ENCODE results near the gene ESYT3.

The ESYT3 gene

GRCh38 chr3:138405486-138405885 lies 28.9 kb upstream of the ESYT3 start:
- Histone ChIP-seq H3K36me3 (ENCODE audit: insufficient read depth) (no peaks in the 10 kb centered on the region), H2AFZ (ENCODE audit: low read depth) (no peak overlapping the region), H4K20me1 (ENCODE audit: insufficient read depth) (no peaks in the 10 kb centered on the region), H3K4me3 (IDR thresholded peaks at IDR 0.05; ENCODE audit: insufficient read depth, low read depth, low read length) (no peak overlapping the region), H3K27me3 (ENCODE audit: insufficient read depth, low read depth) (no peaks in the 10 kb centered on the region), H3K4me2 (no peak overlapping the region), H3K27ac (no peak overlapping the region), H3K9ac (no peak overlapping the region), H3K4me1 (ENCODE audit: low read depth, poor library complexity, severe bottlenecking) (no peaks in the 10 kb centered on the region), H3K79me2 (ENCODE audit: insufficient read depth, low read depth) (no peaks in the 10 kb centered on the region)
- TF ChIP-seq, protein P1, sequence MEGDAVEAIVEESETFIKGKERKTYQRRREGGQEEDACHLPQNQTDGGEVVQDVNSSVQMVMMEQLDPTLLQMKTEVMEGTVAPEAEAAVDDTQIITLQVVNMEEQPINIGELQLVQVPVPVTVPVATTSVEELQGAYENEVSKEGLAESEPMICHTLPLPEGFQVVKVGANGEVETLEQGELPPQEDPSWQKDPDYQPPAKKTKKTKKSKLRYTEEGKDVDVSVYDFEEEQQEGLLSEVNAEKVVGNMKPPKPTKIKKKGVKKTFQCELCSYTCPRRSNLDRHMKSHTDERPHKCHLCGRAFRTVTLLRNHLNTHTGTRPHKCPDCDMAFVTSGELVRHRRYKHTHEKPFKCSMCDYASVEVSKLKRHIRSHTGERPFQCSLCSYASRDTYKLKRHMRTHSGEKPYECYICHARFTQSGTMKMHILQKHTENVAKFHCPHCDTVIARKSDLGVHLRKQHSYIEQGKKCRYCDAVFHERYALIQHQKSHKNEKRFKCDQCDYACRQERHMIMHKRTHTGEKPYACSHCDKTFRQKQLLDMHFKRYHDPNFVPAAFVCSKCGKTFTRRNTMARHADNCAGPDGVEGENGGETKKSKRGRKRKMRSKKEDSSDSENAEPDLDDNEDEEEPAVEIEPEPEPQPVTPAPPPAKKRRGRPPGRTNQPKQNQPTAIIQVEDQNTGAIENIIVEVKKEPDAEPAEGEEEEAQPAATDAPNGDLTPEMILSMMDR (conservative IDR thresholded peaks at IDR 0.05; ENCODE audit: low read depth, low read length) = no peak

DNA sequence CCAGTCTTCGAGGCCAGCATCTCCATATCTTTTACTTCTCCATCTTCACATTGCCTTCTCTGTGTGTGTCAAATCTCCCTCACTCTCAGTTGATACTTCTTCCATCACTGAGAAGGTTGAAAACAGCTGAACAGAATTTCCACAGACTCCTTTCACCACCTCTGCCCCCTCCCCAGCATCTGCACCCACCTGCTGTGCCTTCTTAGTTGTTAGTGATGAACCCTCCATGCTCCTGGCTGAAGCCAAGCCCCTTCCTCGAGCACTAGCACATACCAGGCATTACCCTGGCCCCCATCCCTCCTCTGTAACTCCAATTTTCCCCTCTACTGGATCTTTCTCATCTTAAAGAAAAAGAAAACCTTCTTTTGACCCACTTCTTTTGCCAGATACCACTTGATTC lies 27.8 kb upstream of the ESYT3 start:
- no peaks in the 10 kb centered on the region for H4K20me1 ChIP-seq (ENCODE audit: insufficient read depth)
- TF ChIP-seq, protein P1 (conservative IDR thresholded peaks at IDR 0.05; ENCODE audit: low read depth, low read length) = no peak
- H3K4me1 ChIP-seq (ENCODE audit: low read depth, poor library complexity, severe bottlenecking) = no peaks in the 10 kb centered on the region
- H2AFZ ChIP-seq (ENCODE audit: low read depth) = no peak overlapping the region
- no peak overlapping the region for H3K9ac ChIP-seq
- H3K79me2 ChIP-seq (ENCODE audit: insufficient read depth, low read depth) = no peaks in the 10 kb centered on the region
- H3K4me2 ChIP-seq = no peak overlapping the region
- no peaks in the 10 kb centered on the region for H3K27me3 ChIP-seq (ENCODE audit: insufficient read depth, low read depth)
- no peak overlapping the region for H3K4me3 ChIP-seq (IDR thresholded peaks at IDR 0.05; ENCODE audit: insufficient read depth, low read depth, low read length)
- no peaks in the 10 kb centered on the region for H3K36me3 ChIP-seq (ENCODE audit: insufficient read depth)
- no peak overlapping the region for H3K27ac ChIP-seq

DNA sequence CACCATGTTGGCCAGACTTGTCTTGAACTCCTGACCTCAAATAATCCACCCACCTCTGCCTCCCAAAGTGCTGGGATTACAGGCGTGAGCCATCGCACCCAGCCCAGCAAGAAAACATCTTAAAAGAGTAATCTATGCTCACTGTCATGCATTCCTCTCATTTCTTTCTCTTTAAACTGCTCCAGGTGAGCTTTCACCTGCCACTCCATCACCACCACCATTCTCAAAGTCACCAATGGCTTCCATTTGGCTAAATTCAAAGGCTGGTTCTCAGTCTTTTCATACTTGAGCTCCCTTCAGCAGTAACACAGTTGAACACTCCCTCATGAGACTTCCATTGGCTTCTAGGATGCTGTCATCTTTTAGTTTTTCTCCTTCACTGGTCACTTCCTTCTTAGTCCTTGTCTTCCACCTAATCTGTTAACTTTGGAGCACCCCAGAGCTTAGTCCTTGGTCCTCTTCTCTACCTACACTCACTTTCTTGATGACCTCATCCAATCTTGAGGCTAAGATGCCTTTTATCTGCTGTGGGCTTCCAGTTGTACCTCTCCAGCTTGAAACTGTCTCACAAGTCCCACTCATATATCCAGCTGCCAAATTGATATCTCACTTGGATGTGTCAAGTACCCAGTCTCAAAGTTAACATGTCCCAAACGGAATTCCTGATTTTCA lies 27.0 kb upstream of the ESYT3 start:
- H3K4me3 ChIP-seq (IDR thresholded peaks at IDR 0.05; ENCODE audit: insufficient read depth, low read depth, low read length) = no peak overlapping the region
- no peak overlapping the region for H3K9ac ChIP-seq
- H3K79me2 ChIP-seq (ENCODE audit: insufficient read depth, low read depth) = no peaks in the 10 kb centered on the region
- H3K4me2 ChIP-seq = no peak overlapping the region
- H4K20me1 ChIP-seq (ENCODE audit: insufficient read depth) = no peaks in the 10 kb centered on the region
- no peak overlapping the region for H3K27ac ChIP-seq
- H3K4me1 ChIP-seq (ENCODE audit: low read depth, poor library complexity, severe bottlenecking) = no peaks in the 10 kb centered on the region
- TF ChIP-seq, protein P1 (conservative IDR thresholded peaks at IDR 0.05; ENCODE audit: low read depth, low read length) = no peak
- no peak overlapping the region for H2AFZ ChIP-seq (ENCODE audit: low read depth)
- H3K27me3 ChIP-seq (ENCODE audit: insufficient read depth, low read depth) = no peaks in the 10 kb centered on the region
- H3K36me3 ChIP-seq (ENCODE audit: insufficient read depth) = no peaks in the 10 kb centered on the region

DNA sequence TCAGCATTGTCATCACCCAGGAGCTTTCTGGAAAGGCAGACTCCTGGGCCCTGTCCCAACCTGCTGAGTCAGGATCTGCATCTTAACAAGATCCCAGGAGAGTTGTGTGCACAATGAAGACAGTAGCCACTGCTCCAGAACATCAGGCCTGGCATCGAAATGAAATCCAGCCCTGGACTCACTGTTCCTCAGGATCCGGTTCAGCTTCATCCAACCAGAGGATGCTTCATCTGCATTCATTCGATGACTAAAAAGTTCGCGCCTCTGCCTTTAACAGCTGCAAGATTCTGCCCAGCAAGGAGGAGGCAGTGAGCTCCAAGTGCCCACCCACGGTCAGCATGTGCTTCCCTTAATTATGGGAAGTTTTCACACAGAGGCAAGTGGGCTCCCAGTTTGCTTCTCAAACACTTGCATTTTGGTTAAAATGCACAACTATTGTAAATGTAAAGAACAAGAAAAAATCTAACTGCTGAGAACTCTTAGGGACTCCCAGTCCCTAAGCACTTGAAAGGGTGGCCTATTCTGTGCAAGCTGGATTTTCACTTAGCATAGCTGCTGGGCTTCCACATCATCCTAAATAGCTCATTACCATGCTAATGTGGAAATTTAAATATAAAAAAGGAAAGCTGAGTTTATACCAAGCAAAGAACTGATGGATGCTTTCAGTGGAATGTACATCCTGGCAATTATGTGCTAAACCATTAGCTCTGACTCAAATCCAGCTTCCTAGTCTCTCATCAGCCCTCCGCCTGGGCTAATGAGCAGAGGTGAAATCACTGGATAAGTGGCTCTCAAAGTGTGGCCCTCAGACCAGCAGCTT lies 25.5 kb upstream of the ESYT3 start:
- no peak overlapping the region for H3K4me3 ChIP-seq (IDR thresholded peaks at IDR 0.05; ENCODE audit: insufficient read depth, low read depth, low read length)
- no peak overlapping the region for H3K4me2 ChIP-seq
- no peak overlapping the region for H2AFZ ChIP-seq (ENCODE audit: low read depth)
- H3K4me1 ChIP-seq (ENCODE audit: low read depth, poor library complexity, severe bottlenecking) = no peaks in the 10 kb centered on the region
- H3K9ac ChIP-seq = no peak overlapping the region
- TF ChIP-seq, protein P1 (conservative IDR thresholded peaks at IDR 0.05; ENCODE audit: low read depth, low read length) = no peak
- H4K20me1 ChIP-seq (ENCODE audit: insufficient read depth) = no peaks in the 10 kb centered on the region
- H3K79me2 ChIP-seq (ENCODE audit: insufficient read depth, low read depth) = no peaks in the 10 kb centered on the region
- no peaks in the 10 kb centered on the region for H3K36me3 ChIP-seq (ENCODE audit: insufficient read depth)
- no peak overlapping the region for H3K27ac ChIP-seq
- H3K27me3 ChIP-seq (ENCODE audit: insufficient read depth, low read depth) = no peaks in the 10 kb centered on the region

Measured in KMS-11 (cell line).